Liver (tissue), 9 donors: ENCODE data around the gene PEX6. TPM values are rescaled to one million over a fixed set of nuclear protein-coding genes. Genes with fewer than 3 reads are reported as not detected.

Source experiments
- DNase-seq: peaks from one replicate; pipeline ENCODE4 v3.0.0-alpha.2; 2017; ENCODE audit warnings: low spot score
- H3K27ac ChIP-seq, 2 donors: one replicate each; pipeline ENCODE4 v1.7.0; 2013; ENCODE audit warnings: inconsistent platforms in 2 of 2, low read length in 2 of 2, control low read depth in 1 of 2, low read depth in 1 of 2, mild to moderate bottlenecking in 1 of 2
- H3K27me3 ChIP-seq, 4 donors: one replicate each; pipeline versions ENCODE4 v1.6.1 to v1.7.0; 2013; ENCODE audit warnings: low read length in 3 of 4, inconsistent platforms in 1 of 4, mild to moderate bottlenecking in 1 of 4, moderate library complexity in 1 of 4; ENCODE audit not compliant: control insufficient read depth in 4 of 4, insufficient read depth in 4 of 4
- H3K36me3 ChIP-seq, 4 donors: one replicate each; pipeline versions ENCODE4 v1.6.1 to v1.7.0; 2013; ENCODE audit warnings: low read length in 3 of 4, mild to moderate bottlenecking in 3 of 4, low read depth in 1 of 4, moderate library complexity in 1 of 4; ENCODE audit not compliant: control insufficient read depth in 4 of 4, insufficient read depth in 3 of 4
- H3K4me1 ChIP-seq, 4 donors: one replicate each; pipeline versions ENCODE4 v1.6.1 to v1.7.0; 2013; ENCODE audit warnings: low read length in 3 of 4, mild to moderate bottlenecking in 3 of 4, moderate library complexity in 1 of 4; ENCODE audit not compliant: control insufficient read depth in 4 of 4, insufficient read depth in 4 of 4
- H3K4me3 ChIP-seq, 3 donors: one replicate each; pipeline versions ENCODE4 v1.6.1 to v1.7.0; 2013; ENCODE audit warnings: low read length in 3 of 3, control low read depth in 1 of 3, low read depth in 1 of 3, mild to moderate bottlenecking in 1 of 3
- H3K9ac ChIP-seq, 2 donors: one replicate each; pipeline ENCODE4 v1.7.0; 2013; ENCODE audit warnings: low read length in 2 of 2, mild to moderate bottlenecking in 2 of 2, moderate library complexity in 2 of 2, control low read depth in 1 of 2, low read depth in 1 of 2
- H3K9me3 ChIP-seq, 4 donors: one replicate each; pipeline versions ENCODE4 v1.6.1 to v1.7.0; 2013; ENCODE audit warnings: low read length in 3 of 4; ENCODE audit not compliant: control insufficient read depth in 4 of 4
- ATF3 ChIP-seq: IDR thresholded peaks from 2 replicates; pipeline ENCODE4 v1.6.1; 2016; ENCODE audit warnings: antibody characterized with exemption
- CTCF ChIP-seq: fragments of 150-350 bp; IDR thresholded peaks from 2 replicates; pipeline ENCODE4 v1.5.1; 2017; ENCODE audit warnings: improper control_type of control experiment, low read depth, low read length; ENCODE audit not compliant: missing input control
- EGR1 ChIP-seq, 2 donors: IDR thresholded peaks; 2 replicates each; pipeline ENCODE4 v1.6.1; 2016 to 2018; ENCODE audit warnings: antibody characterized with exemption in 2 of 2, low read depth in 2 of 2
- FOXA1 ChIP-seq: IDR thresholded peaks from 2 replicates; pipeline ENCODE4 v1.6.1; 2016; ENCODE audit warnings: antibody characterized with exemption
- FOXA2 ChIP-seq: IDR thresholded peaks from 2 replicates; pipeline ENCODE4 v1.6.1; 2016; ENCODE audit warnings: antibody characterized with exemption
- GABPA ChIP-seq, 2 donors: IDR thresholded peaks in 1 of 2; conservative IDR thresholded peaks in 1 of 2; 2 replicates each; pipeline ENCODE4 v1.6.1; 2016; ENCODE audit warnings: antibody characterized with exemption in 2 of 2, mild to moderate bottlenecking in 1 of 2, moderate library complexity in 1 of 2
- HNF4A ChIP-seq, 2 donors: conservative IDR thresholded peaks; 2 replicates each; pipeline ENCODE4 v1.6.1; 2016; ENCODE audit warnings: antibody characterized with exemption in 2 of 2, mild to moderate bottlenecking in 2 of 2
- HNF4G ChIP-seq: IDR thresholded peaks from 2 replicates; pipeline ENCODE4 v1.6.1; 2016; ENCODE audit warnings: antibody characterized with exemption
- JUND ChIP-seq, 2 donors: IDR thresholded peaks; 2 replicates each; pipeline ENCODE4 v1.6.1; 2016; ENCODE audit warnings: antibody characterized with exemption in 2 of 2
- MAX ChIP-seq: IDR thresholded peaks from 2 replicates; pipeline ENCODE4 v1.6.1; 2016; ENCODE audit warnings: antibody characterized with exemption
- NR2F2 ChIP-seq: IDR thresholded peaks from 2 replicates; pipeline ENCODE4 v1.6.1; 2016; ENCODE audit warnings: antibody characterized with exemption
- RAD21 ChIP-seq, 2 donors: IDR thresholded peaks; 2 replicates each; pipeline ENCODE4 v1.6.1; 2016; ENCODE audit warnings: antibody characterized with exemption in 2 of 2, mild to moderate bottlenecking in 2 of 2
- RXRA ChIP-seq, 2 donors: IDR thresholded peaks; 2 replicates each; pipeline ENCODE4 v1.6.1; 2017 to 2018; ENCODE audit warnings: antibody characterized with exemption in 2 of 2, mild to moderate bottlenecking in 1 of 2
- SP1 ChIP-seq: IDR thresholded peaks from 2 replicates; pipeline ENCODE4 v1.6.1; 2018; ENCODE audit warnings: antibody characterized with exemption, mild to moderate bottlenecking
- TAF1 ChIP-seq: conservative IDR thresholded peaks from 2 replicates; pipeline ENCODE4 v1.6.1; 2016; ENCODE audit warnings: antibody characterized with exemption, mild to moderate bottlenecking
- YY1 ChIP-seq: IDR thresholded peaks from 2 replicates; pipeline ENCODE4 v1.6.1; 2016; ENCODE audit warnings: antibody characterized with exemption, mild to moderate bottlenecking
- WGBS: extraction: QIAGEN DNeasy Blood & Tissue Kit; methylation state at CpG from one replicate; pipeline ENCODE4 v1.1.7; 2013; 5-methylcytosine and 5-hydroxymethylcytosine counted together
- polyA plus RNA-seq, 2 donors: library from polyadenylated mRNA; stranded (reverse) in 1 of 2; unstranded in 1 of 2; fragments of 200-250 nt in 1 of 2; fragments of >200 nt in 1 of 2; fragmentation: Nextera tagmentation in 1 of 2; extraction: Ambion mirVana in 1 of 2; gene quantifications; one replicate each; pipeline versions ENCODE4 v1.2.1 to v1.2.3, GENCODE V29; 2013 to 2015
- total RNA-seq, 2 donors: library from RNA; depleted of rRNA; stranded (reverse); fragments of >200 nt; gene quantifications; one replicate each; pipeline ENCODE4 v1.2.3, GENCODE V29; 2014
- TF ChIP-seq, protein P1 (sequence below): IDR thresholded peaks from 2 replicates; pipeline ENCODE4 v1.6.1; 2016; ENCODE audit warnings: antibody characterized with exemption
- TF ChIP-seq, protein P2 (sequence below): IDR thresholded peaks from 2 replicates; pipeline ENCODE4 v1.6.1; 2016; ENCODE audit warnings: antibody characterized with exemption, mild to moderate bottlenecking
- donor health status: healthy.
- donor health status: healthy.
- donor health status: healthy.
- donor health status: healthy.
- donor health status: healthy.

PEX6 gene
- total and polyA plus RNA-seq, 4 donors, result 5.4 to 20.7 (median 15.2) TPM

DNA sequence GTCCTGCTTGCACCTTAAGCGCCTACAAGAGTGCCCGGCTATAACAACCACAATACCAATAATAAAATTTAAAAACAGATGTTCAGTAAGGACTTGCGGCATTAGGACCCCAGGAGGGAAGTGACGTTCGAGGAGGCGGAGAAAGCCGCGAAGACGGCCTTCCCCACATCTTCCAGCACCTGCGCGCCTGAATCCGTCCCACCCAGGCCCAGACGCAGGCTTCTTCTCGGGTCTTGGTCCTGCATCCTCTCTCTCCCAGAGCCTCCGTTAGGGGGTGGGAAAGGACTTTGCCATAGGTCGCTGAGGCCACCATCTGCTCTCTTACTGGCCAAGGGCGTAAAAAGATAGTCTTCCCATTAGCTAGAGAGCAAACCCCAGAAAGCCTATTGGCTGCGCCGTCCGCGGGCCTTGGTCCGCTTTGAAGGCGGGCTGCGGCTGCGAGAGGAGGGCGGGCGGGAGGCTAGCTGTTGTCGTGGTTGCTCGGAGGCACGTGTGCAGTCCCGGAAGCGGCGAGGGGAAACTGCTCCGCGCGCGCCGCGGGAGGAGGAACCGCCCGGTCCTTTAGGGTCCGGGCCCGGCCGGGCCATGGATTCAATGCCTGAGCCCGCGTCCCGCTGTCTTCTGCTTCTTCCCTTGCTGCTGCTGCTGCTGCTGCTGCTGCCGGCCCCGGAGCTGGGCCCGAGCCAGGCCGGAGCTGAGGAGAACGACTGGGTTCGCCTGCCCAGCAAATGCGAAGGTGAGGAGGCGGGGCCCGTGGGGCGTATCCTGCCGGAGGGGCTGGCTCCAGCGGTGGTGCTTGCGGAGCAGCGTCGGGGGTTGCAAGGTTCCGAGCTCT is 49.8 kb downstream of the PEX6 start, which contains the start of gene CNPY3:
Gene CNPY3, plus strand, starts transcription at position 495 of the 835 bp plus-strand sequence. Its CDS starts 91 bp downstream, at position 586.
- no peak for TF ChIP-seq ATF3
- TF ChIP-seq, protein P1, sequence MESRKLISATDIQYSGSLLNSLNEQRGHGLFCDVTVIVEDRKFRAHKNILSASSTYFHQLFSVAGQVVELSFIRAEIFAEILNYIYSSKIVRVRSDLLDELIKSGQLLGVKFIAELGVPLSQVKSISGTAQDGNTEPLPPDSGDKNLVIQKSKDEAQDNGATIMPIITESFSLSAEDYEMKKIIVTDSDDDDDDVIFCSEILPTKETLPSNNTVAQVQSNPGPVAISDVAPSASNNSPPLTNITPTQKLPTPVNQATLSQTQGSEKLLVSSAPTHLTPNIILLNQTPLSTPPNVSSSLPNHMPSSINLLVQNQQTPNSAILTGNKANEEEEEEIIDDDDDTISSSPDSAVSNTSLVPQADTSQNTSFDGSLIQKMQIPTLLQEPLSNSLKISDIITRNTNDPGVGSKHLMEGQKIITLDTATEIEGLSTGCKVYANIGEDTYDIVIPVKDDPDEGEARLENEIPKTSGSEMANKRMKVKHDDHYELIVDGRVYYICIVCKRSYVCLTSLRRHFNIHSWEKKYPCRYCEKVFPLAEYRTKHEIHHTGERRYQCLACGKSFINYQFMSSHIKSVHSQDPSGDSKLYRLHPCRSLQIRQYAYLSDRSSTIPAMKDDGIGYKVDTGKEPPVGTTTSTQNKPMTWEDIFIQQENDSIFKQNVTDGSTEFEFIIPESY, result no peak
- peak; percentile 32 to 47 for TF ChIP-seq RAD21 (IDR thresholded peaks at IDR 0.05)
- peak; percentile 22 for TF ChIP-seq FOXA1
- TF ChIP-seq RXRA (IDR thresholded peaks at IDR 0.05), result peak; percentile 57 to 65
- peak; percentile 84 for TF ChIP-seq YY1
- peak; percentile 95 for TF ChIP-seq SP1
- TF ChIP-seq CTCF, result no peak
- TF ChIP-seq FOXA2, result no peak
- TF ChIP-seq GABPA (IDR thresholded peaks at IDR 0.05 in 1 of 2, conservative IDR thresholded peaks at IDR 0.05 in 1 of 2), result peak; percentile 15 to 83
- peak; percentile 63 for TF ChIP-seq HNF4G
- peak; percentile 81 for TF ChIP-seq TAF1
- TF ChIP-seq, protein P2, sequence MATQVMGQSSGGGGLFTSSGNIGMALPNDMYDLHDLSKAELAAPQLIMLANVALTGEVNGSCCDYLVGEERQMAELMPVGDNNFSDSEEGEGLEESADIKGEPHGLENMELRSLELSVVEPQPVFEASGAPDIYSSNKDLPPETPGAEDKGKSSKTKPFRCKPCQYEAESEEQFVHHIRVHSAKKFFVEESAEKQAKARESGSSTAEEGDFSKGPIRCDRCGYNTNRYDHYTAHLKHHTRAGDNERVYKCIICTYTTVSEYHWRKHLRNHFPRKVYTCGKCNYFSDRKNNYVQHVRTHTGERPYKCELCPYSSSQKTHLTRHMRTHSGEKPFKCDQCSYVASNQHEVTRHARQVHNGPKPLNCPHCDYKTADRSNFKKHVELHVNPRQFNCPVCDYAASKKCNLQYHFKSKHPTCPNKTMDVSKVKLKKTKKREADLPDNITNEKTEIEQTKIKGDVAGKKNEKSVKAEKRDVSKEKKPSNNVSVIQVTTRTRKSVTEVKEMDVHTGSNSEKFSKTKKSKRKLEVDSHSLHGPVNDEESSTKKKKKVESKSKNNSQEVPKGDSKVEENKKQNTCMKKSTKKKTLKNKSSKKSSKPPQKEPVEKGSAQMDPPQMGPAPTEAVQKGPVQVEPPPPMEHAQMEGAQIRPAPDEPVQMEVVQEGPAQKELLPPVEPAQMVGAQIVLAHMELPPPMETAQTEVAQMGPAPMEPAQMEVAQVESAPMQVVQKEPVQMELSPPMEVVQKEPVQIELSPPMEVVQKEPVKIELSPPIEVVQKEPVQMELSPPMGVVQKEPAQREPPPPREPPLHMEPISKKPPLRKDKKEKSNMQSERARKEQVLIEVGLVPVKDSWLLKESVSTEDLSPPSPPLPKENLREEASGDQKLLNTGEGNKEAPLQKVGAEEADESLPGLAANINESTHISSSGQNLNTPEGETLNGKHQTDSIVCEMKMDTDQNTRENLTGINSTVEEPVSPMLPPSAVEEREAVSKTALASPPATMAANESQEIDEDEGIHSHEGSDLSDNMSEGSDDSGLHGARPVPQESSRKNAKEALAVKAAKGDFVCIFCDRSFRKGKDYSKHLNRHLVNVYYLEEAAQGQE, result peak; percentile 46
- TF ChIP-seq EGR1 (IDR thresholded peaks at IDR 0.05; ENCODE audit: low read depth in 2 of 2), result peak in 1 of 2 donors; percentile 26
- peak; percentile 24 to 26 for TF ChIP-seq JUND (IDR thresholded peaks at IDR 0.05)
- peak; percentile 76 to 85 for TF ChIP-seq HNF4A (conservative IDR thresholded peaks at IDR 0.05)
- peak; percentile 90 for TF ChIP-seq MAX
- TF ChIP-seq NR2F2, result peak; percentile 94
- H3K27ac ChIP-seq, result peak within 1 kb of the TSS; percentile 88 to 92
- H3K4me3 ChIP-seq, result peak within 1 kb of the TSS; percentile 65 to 83 (median 82)
- under 1% methylated on average over 63 of the region's 63 CpGs for WGBS
- no peaks in the 10 kb centered on the region for H3K9me3 ChIP-seq
- no peaks in the 10 kb centered on the region for H3K36me3 ChIP-seq
- no peaks in the 10 kb centered on the region for H3K27me3 ChIP-seq
- DNase-seq, result peak; percentile 87
- H3K9ac ChIP-seq, result peak within 1 kb of the TSS; percentile 69 to 93
- peaks cover 4 to 33% (median 20%) of the 10 kb centered on the region in 4 donors for H3K4me1 ChIP-seq
